Activated T-helper 2 cell treated with anti-CD3 and anti-CD28 coated beads, Interferon-gamma antibody, Interleukin-2, Interleukin-4, amounts not matched to agents 10 μg/mL and 5 μg/mL and 100 μg/mL, durations not matched to agents 14 hours and 24 hours and 36 hours (primary cell): ENCODE results near the gene TSPAN3. TPM values are rescaled to one million over a fixed set of nuclear protein-coding genes. Genes with fewer than 3 reads are reported as not detected.

Source experiments
- DNase-seq: peaks from one replicate; pipeline ENCODE4 v3.0.0; 2021; ENCODE audit warnings: low spot score
- H3K27ac Mint-ChIP-seq: one replicate; pipeline ENCODE4 v1.8.0; 2021; ENCODE audit warnings: mixed read lengths
- H3K27me3 Mint-ChIP-seq: one replicate; pipeline ENCODE4 v1.8.0; 2021; ENCODE audit warnings: low read depth, mixed read lengths
- H3K36me3 Mint-ChIP-seq: one replicate; pipeline ENCODE4 v1.8.0; 2021; ENCODE audit warnings: low read depth, mixed read lengths
- H3K4me1 Mint-ChIP-seq: one replicate; pipeline ENCODE4 v1.8.0; 2021; ENCODE audit warnings: low read depth, mixed read lengths
- H3K4me3 Mint-ChIP-seq: one replicate; pipeline ENCODE4 v1.8.0; 2021; ENCODE audit warnings: low read depth, mild to moderate bottlenecking, moderate library complexity, mixed read lengths
- H3K9me3 Mint-ChIP-seq: one replicate; pipeline ENCODE4 v1.8.0; 2021; ENCODE audit warnings: mixed read lengths
- intact Hi-C: fragments of 100-400 bp; cut with micrococcal nuclease; formaldehyde crosslinking; loops from one replicate; pipeline ENCODE4 v1.15.1; 2023
- total RNA-seq: library from RNA; stranded (reverse); gene quantifications from 2 replicates; pipeline ENCODE4 v1.2.3, GENCODE V29; 2022

Gene TSPAN3
- total RNA-seq, 1 donor from 2014 or later: 40.1 TPM

- Mint-ChIP-seq H3K27ac (peak within 1 kb of the TSS; percentile 90), H3K27me3 (no peaks in the 10 kb centered on the region), H3K4me3 (peak within 1 kb of the TSS; percentile 92), H3K4me1 (peaks cover 63% of the 10 kb centered on the region), H3K9me3 (no peaks in the 10 kb centered on the region), H3K36me3 (peaks cover 37% of the 10 kb centered on the region)
- DNase-seq: peak; percentile 61
- intact Hi-C loops: loop anchor here (1.0 to 2.0 kb wide), 2 partner anchors 8 to 64 kb away; partner anchors contain the start of gene RCN2
Measured at GRCh38 chr15:76994971-76995945, 75.7 kb downstream of the TSPAN3 start, which contains the start of gene PSTPIP1. TSS of gene PSTPIP1 (plus strand) at chr15:76995126. CDS start at chr15:76995574, 448 bp downstream.

GRCh38 chr15:76994496-76994895 is 76.4 kb downstream of the TSPAN3 start:
- Mint-ChIP-seq H3K4me3 (peak overlapping the region; percentile 92), H3K4me1 (peaks cover 62% of the 10 kb centered on the region), H3K27ac (peak overlapping the region; percentile 90), H3K9me3 (no peaks in the 10 kb centered on the region), H3K36me3 (peaks cover 34% of the 10 kb centered on the region), H3K27me3 (no peaks in the 10 kb centered on the region)
- no peak for DNase-seq
- intact Hi-C loops: loop anchor here (2.0 kb wide), 1 partner anchor 64 kb away; the partner anchor contains the start of gene RCN2

- no peaks in the 10 kb centered on the region for H3K9me3 Mint-ChIP-seq
- H3K27ac Mint-ChIP-seq: peak overlapping the region; percentile 90
- no peak for DNase-seq
- H3K4me1 Mint-ChIP-seq: peaks cover 62% of the 10 kb centered on the region
- peak overlapping the region; percentile 92 for H3K4me3 Mint-ChIP-seq
- intact Hi-C loops: loop anchor here (2.0 kb wide), 1 partner anchor 63 kb away; the partner anchor contains the start of gene RCN2
- peaks cover 29% of the 10 kb centered on the region for H3K36me3 Mint-ChIP-seq
- H3K27me3 Mint-ChIP-seq: no peaks in the 10 kb centered on the region
Measured at GRCh38 chr15:76994001-76994400, 76.9 kb downstream of the TSPAN3 start.

GRCh38 chr15:76993114-76993725 is 77.7 kb downstream of the TSPAN3 start:
- Mint-ChIP-seq H3K27ac (peak overlapping the region; percentile 90), H3K36me3 (peaks cover 21% of the 10 kb centered on the region), H3K9me3 (no peaks in the 10 kb centered on the region), H3K4me3 (peak overlapping the region; percentile 27), H3K4me1 (peaks cover 62% of the 10 kb centered on the region), H3K27me3 (no peaks in the 10 kb centered on the region)
- intact Hi-C loops: no loop called here
- no peak for DNase-seq

GRCh38 chr15:76991741-76992645 is 78.9 kb downstream of the TSPAN3 start:
- intact Hi-C loops: no loop called here
- Mint-ChIP-seq H3K4me1 (peaks cover 58% of the 10 kb centered on the region), H3K9me3 (no peaks in the 10 kb centered on the region), H3K36me3 (peaks cover 9% of the 10 kb centered on the region), H3K4me3 (no peak overlapping the region), H3K27ac (peak overlapping the region; percentile 90), H3K27me3 (no peaks in the 10 kb centered on the region)
- no peak for DNase-seq

Other genes starting within 250 kb of the TSPAN3 start
- gene SCAPER, start 165.8 kb downstream of the TSPAN3 start, total RNA-seq: 22.8 and 24.7 TPM in 2 replicates
- gene RCN2, start 139.4 kb downstream of the TSPAN3 start, total RNA-seq: 35.7 and 36.1 TPM in 2 replicates
- 167 and 169 TPM in 2 replicates for gene PSTPIP1, start 76.0 kb downstream of the TSPAN3 start, total RNA-seq